Stomach (tissue), 4 donors: ENCODE measurements around the gene FNDC10.
"Not testable (repeated sequence)": the region's sequence is repeated elsewhere in the genome, so short reads cannot be mapped to it uniquely, and the experiment has no call there.

Source experiments
- EP300 ChIP-seq: sonication (generic); formaldehyde crosslinking; IDR thresholded peaks from one replicate; pipeline ENCODE4 v1.6.1; 2017; ENCODE audit warnings: antibody characterized with exemption
- POLR2A ChIP-seq, 4 donors: fragments of 450-650 bp; IDR thresholded peaks; one replicate each; pipeline ENCODE4 v1.6.1; 2016; ENCODE audit warnings: antibody characterized with exemption in 4 of 4, control low read depth in 2 of 4, mild to moderate bottlenecking in 1 of 4, moderate library complexity in 1 of 4
- POLR2AphosphoS5 ChIP-seq, 3 donors: sonication (generic); formaldehyde crosslinking; IDR thresholded peaks; one replicate each; pipeline ENCODE4 v1.6.1; 2016; ENCODE audit warnings: antibody characterized with exemption in 3 of 3
- TF ChIP-seq, protein P1 (sequence below), 7 experiments: fragments of 450-650 bp in 4 of 7; fragments of 200-600 bp in 3 of 7; sonication (generic) in 3 of 7; IDR thresholded peaks; one replicate each; pipeline ENCODE4 v1.5.1; 2016 to 2019; ENCODE audit warnings: antibody characterized with exemption in 7 of 7, control low read depth in 2 of 7, mild to moderate bottlenecking in 1 of 7

GRCh38 chr1:1595341-1595740 is 4.6 kb downstream of the FNDC10 start:
- TF ChIP-seq, protein P1, sequence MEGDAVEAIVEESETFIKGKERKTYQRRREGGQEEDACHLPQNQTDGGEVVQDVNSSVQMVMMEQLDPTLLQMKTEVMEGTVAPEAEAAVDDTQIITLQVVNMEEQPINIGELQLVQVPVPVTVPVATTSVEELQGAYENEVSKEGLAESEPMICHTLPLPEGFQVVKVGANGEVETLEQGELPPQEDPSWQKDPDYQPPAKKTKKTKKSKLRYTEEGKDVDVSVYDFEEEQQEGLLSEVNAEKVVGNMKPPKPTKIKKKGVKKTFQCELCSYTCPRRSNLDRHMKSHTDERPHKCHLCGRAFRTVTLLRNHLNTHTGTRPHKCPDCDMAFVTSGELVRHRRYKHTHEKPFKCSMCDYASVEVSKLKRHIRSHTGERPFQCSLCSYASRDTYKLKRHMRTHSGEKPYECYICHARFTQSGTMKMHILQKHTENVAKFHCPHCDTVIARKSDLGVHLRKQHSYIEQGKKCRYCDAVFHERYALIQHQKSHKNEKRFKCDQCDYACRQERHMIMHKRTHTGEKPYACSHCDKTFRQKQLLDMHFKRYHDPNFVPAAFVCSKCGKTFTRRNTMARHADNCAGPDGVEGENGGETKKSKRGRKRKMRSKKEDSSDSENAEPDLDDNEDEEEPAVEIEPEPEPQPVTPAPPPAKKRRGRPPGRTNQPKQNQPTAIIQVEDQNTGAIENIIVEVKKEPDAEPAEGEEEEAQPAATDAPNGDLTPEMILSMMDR (IDR thresholded peaks at IDR 0.05) = not testable (repeated sequence)
- TF ChIP-seq EP300; POLR2A (IDR thresholded peaks at IDR 0.05); POLR2AphosphoS5 (IDR thresholded peaks at IDR 0.05): not testable (repeated sequence)
